GM19455 (cell line): ENCODE data around the gene UGCG.
A peak's percentile ranks its signal among the peaks of the same experiment; 100 is the strongest.
"Not testable (repeated sequence)": the region's sequence is repeated elsewhere in the genome, so short reads cannot be mapped to it uniquely, and the experiment has no call there.

Experiments
- ATAC-seq: cut with Tn5 transposase; IDR thresholded peaks from one replicate; pipeline ENCODE4 v1.9.1; 2021; ENCODE audit not compliant: unreplicated experiment

Gene UGCG

DNA sequence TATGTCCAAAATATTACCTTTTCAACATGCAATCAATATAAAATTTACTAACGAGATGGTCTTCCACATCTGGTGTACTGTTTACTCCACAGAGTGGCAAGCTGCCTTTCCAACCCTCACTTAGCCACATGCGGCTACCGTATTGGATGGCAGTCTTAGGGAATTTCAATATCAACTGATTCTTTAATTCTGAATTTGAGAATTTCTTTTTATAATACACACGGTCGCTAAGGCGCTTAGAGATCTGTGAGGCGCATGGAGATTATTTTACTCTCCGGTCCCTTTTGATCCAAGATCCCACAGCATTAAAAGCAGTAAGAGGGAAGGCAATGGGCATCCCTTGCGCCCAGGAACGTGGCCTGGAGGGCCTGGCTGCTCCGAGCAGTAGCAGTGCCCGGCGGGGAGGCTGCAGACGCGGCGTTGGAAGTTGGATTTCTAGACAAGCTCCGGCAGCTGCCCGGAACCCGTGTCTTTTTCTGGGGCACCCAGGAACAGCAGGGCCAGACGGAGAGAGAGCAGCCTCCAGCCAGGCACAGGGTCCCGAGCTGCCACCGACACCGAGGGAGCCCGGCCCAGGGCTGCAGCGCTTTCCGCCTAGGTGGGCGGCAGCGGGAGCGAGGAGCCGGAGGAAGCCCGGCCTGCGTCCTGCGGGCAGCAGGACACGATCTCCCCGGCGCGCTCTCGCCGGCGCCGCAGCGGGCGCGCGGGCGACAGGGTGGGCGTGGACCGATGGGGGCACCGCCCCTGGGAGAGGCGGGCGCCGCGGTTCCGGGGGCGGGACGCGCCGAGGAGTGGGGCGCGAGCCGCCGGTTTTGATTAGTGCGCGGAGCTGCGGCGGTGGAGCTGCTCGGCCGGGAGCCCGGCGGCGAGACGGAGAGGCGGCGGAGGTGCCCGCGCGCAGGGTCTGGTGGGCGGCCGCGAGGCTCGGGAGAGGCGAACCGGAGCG, at the start of gene UGCG:
Gene UGCG, plus strand, starts transcription at position 819 of the 946 bp plus-strand sequence. CDS start 402 bp downstream, outside the sequence.
- ATAC-seq = peak; percentile 82

DNA sequence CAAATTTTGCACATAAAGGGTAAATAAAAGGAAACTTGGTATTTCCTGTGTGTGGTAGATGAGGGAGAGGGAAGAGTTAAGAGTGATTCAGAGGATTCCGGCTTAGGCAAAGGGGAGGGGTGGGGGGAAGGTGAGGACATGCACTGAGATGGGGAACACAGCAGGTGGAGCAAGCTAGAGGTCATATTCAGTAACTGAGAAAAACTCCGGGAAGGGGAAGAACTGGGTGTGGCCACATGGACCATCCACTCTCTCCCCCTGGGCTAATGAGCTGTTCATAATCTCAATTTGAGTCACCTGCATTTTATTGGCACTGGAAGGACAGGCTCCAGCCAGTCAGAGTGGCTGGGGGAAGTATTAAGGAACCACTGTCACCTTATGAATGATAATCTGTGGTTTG, 45.1 kb upstream of the UGCG start:
- no peak for ATAC-seq

DNA sequence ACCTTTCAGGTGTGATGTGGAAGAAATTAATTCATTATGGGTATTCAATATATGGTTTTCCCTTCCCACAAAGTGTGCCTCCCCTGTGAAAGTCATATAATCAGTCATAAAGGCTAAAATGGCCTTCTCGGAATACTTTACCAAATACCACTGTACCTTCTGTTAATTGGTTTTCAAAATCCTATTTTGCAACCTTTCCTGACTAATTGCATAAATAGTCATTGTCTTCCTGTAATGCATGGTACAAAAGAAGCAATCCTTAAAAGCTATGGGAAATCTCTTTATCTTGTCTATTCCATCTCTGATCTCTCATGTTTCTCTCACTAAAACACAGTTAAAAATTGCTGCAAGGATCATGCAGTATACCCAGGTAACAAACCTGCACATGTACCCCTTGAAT, 44.3 kb upstream of the UGCG start:
- no peak for ATAC-seq

DNA sequence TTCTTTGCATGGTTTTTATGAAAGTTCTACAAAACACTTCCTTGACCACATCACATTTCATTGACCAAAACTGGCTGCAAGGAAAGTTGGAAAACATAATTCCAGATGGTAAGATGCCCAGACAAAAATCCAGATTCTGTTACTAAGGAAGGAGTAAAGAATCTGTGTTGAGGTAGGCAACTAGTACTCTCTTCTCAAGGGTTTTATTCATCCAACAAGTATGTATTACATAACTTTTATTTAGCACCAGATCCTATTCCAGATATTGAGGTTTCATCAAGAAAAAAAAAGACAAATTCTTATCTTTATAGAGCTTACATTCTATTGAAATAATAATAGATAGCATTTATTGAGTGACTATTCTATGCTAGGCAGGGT, 43.2 kb upstream of the UGCG start:
- no peak for ATAC-seq

DNA sequence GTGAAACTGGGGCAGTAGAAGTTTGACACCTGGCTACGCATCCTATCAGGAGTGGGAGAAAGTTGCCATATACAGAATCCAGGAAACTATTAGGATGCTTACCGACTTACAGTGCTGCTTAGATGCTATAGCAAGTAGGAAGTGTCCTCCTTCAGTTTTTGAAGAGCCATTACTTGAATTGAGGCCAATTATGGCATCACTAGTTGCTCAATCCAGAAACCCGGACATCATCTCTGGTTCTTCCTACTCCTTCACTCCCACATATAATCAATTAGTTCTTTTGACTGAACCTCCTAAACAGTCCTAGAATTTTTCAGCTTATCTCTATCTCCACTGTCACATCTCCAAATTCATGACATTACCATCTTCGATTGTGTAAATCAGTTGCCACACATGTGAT, 41.8 kb upstream of the UGCG start:
- ATAC-seq = no peak

DNA sequence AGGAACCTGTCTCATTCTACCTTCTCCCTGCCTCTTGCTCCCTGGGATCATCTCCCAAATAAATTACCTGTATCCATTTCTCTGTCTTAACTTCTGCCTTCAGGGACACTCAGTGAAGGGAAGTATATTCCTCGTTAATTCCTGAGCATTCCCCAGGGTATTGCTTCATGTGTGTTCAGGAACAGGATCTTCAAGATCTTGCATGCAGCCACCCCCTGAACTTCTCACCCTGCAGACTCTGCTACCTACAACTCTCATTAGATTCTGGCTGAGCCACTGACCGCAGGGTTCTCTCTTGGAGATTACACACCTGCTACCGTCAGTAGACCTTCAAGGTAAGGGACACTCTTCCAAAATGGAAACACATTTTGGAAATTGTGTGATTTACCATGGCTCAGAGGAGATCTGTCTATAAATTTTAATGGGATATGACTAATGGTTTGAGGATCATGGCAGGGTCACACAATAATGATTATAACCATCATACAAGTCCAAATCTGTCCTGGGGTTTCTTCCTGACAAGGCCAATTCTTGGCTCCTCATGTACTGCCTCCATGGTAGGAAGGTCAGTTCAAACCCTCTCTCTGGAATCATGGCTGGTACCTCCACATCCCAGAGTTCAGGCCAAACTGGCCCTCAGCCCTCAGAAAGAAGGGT, 38.9 kb upstream of the UGCG start:
- ATAC-seq = no peak

DNA sequence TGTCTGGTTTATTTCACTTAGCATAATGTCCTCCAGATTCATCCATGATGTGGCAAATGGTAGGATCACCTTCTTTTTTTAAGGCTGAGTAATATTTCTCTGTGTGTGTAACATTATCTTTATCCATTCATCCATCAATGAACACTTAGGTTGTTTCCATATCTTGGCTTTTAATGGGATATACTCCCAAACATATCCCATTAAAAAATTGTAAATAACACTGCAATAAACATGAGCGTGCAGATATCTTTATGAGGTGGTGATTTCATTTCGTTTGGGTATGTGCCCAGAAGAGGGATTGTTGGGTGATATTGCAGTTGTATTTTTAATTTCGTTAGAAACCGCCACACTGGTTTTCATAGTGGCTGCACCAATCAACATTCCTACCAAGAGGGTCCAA, 36.2 kb upstream of the UGCG start:
- no peak for ATAC-seq

DNA sequence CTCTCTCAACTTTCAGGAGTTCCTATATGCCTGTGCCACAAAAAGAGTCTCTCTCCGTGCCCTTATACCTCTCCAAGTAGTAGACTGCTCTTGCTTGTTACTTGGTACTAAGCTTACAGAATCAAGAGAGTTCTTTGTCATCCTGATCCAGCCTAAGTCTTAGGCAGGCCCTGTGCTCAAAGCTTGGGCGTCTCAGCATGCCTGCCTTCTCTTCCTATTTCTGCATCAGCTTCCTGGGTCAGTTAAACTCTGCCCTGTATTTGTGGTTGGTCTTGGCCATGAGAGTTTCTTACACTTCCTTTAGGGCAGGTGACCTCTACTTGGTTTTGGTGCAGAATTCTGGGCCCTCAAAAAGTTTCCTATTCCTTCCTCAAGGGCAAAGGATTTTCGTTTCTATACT, 33.0 kb upstream of the UGCG start:
- no peak for ATAC-seq

DNA sequence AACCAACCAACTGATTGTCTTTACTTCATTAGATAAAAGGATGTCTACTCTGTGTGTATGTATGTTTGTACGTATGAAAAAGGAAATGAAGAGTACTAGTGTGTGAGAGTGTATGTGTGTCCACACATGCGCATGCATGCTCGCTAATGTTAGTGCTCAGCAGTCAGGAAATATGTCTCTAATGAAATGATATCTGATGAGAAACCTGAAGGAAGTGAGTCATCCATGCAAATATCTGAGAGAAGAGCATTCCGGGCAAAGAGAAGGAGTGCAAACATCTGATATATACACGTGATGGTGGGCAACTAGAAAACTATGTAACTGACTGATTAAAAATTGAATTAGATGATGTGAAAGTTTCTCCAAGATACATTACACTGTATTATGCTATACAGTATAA, 29.6 kb upstream of the UGCG start:
- no peak for ATAC-seq

DNA sequence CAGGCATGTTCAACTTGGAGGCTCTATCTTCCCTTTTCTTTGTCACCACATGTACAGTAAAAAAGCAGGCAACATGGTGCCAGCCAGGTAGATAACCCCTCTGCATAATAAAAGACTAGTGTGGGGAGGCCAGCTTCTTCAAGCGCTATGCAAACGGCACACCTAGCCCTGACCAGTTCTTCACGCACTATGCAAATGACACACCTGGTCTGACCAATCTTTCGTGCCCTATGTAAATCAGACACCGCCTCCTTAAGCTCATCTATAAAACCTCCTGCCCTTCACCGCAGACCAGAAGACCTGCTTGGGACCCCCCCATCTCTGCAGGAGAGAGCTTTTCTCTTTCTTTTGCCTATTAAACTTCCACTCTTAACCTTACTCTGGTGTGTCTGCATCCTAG, 28.1 kb upstream of the UGCG start:
- no peak for ATAC-seq

DNA sequence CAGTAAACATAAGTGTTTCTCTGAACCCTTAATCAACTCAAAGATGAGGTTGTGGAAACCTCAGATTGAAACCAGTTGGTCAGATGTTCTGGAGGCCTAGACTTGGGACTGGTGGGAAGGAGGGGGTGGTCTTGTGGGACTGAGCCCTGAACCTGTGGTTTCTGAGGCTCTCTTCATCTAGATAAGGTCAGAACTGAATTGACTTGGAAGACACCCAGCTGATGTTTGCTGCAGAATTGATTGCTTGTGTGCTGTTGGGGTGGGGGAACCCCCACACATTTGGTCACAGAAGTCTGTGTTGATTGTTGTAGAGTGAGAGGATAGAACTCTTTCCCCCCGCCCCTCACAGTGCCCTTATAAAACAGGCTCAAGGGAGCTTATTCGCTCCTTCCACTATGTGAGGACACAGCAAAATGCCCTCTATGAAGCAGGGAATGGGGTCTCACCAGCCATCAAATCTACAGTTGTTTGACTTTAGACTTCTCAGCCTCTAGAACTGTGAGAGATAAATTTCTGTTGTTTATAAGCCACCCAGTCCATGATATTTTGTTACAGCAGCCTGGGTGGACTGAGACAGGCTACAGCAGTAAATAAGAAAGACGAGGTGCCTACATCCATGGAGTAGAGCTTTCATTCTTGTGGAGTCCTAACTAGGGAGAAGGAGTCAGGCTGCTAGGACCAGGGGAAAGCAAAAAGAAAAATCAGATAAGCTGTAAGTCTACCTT, 25.7 kb upstream of the UGCG start:
- ATAC-seq = no peak

DNA sequence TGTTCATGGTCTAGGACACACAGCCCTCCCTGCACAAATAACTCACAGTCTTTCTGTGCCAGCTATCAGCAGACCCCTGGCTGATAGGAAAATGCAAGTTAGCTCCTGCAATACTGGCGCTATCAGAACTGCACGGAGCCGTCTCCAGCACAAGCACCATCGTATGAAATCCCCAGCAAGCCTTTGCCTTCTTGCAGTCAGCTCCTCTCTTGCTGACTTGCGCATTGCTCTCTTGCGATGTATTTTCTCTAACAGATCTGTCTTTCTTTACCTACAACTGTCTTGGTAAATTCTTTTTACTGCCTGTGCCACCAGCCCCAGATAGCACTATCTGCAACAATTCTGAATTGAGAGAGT, 25.1 kb upstream of the UGCG start:
- ATAC-seq = no peak

DNA sequence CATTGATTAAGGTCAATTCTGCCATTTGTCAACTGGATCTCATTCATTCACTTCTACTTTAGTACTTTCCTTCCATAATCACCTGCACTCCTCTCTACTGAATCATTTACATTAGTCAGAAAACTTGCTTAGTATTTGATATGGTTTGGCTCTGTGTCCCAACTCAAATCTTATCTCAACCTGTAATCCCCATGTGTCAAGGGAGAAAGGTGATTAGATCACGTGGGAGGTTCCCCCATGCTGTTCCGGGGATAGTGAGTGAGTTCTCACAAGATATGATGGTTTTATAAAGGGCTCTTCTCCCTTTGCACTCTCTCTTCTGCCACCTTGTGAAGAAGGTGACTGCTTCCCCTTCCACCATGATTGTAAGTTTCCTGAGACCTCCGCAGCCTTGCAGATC, 23.7 kb upstream of the UGCG start:
- ATAC-seq = no peak

DNA sequence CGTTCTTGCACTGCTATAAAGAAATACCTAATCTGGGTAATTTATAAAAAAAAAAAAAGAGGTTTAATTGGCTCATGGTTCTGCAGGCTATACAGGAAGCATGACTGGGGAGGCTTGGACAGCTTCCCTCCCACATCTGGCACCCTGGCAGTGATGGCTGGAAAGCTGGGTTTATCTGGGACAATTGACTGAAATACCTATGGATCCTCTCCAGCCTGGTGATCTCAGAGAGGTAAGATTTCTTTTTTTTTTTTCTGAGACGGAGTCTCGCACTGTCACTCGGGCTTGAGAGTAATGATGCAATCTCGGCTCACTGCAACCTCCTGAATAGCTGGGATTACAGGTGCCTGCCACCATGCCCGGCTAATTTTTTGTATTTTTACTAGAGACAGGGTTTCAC, 22.7 kb upstream of the UGCG start:
- no peak for ATAC-seq

DNA sequence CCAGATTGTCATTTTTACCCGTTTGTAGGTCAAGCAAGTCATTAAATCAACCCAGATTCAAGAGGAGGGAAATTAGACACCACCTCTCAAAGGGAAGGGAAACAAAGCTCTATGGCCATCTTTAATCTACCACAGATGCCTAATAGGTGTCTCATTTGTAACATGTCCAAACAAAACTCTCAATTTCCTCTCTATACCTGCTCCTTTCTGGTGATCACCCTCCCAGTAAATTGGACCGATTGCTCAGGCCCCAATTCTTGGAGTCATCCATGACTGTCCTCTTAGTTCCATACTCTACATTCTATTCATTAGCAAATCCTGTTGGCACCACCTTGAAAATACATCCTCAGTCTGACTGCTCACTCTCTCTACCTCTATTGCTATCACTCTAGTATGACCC, 22.1 kb upstream of the UGCG start:
- no peak for ATAC-seq

DNA sequence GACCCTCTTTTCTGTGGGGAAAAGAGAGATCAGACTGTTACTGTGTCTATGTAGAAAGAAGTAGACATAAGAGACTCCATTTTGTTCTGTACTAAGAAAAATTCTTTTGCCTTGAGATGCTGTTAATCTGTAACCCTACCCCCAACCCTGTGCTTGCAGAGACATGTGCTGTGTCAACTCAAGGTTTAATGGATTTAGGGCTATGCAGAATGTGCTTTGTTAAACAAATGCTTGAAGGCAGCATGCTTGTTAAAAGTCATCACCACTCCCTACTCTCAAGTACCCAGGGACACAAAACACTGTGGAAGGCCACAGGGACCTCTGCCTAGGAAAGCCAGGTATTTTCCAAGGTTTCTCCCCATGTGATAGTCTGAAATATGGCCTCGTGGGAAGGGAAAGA, 21.3 kb upstream of the UGCG start:
- not testable (repeated sequence) for ATAC-seq

DNA sequence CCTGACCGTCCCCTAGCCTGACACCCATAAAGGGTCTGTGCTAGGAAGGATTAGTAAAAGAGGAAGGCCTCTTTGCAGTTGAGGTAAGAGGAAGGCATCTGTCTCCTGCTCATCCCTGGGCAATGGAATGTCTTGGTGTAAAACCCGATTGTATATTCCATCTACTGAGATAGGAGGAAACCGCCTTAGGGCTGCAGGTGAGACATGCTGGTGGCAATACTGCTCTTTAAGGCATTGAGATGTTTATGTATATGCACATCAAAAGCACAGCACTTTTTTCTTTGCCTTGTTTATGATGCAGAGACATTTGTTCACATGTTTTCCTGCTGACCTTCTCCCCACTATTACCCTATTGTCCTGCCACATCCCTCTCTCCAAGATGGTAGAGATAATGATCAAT, 20.9 kb upstream of the UGCG start:
- ATAC-seq = not testable (repeated sequence)

DNA sequence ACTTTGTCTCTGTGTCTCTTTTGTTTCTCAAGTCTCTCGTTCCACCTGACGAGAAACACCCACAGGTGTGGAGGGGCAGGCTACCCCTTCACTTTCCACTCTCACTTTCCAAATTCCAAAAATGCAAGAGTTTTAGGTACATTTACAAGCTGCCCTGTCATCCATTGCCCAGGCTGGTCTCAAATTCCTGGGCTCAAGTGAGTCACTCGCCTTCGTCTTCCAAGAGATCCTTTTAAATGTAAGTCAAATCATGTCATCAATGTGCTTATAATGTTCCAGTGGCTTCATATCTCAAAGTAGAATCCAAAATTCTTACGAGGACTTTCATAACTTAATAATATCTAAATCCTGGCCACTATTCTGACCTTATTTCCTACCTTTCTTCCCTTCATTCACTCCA, 20.4 kb upstream of the UGCG start:
- ATAC-seq = no peak

DNA sequence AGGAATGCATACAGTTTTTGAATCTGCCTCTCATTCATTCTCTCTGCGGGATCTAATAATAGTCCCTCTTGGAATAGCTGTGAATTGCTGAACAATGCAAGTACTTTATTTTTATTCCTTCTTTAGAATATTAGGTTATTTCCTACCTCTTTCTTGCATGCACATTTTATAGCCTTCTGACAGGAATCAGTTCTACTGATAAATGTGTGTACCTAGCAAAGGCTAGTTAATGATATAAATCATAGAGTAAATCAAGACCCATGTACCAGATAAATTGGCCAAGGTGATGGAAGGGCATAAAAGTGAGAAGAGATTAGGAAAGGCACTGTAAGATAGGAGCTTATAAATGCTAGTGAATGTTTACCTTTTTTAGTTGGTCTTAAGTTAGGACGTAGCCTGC, 19.2 kb upstream of the UGCG start:
- no peak for ATAC-seq

DNA sequence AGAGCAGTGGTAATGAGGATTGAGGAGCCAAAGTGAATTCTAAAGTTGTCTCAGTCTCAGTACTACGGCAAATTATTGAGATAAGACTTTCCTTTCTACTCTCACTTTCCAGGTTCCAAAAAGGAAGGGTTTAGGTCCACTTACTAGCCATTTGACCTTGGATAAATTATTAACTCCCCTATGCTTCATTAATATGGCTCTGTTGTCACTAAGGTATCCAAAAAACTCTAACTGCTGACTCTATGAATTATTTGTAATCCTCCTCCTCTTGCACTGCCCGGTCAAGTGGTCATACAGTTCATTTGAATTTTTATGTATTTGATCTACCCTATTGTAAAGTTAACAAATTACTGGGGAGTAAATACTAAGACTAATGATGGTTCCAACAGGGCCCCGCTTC, 17.7 kb upstream of the UGCG start:
- ATAC-seq = no peak

DNA sequence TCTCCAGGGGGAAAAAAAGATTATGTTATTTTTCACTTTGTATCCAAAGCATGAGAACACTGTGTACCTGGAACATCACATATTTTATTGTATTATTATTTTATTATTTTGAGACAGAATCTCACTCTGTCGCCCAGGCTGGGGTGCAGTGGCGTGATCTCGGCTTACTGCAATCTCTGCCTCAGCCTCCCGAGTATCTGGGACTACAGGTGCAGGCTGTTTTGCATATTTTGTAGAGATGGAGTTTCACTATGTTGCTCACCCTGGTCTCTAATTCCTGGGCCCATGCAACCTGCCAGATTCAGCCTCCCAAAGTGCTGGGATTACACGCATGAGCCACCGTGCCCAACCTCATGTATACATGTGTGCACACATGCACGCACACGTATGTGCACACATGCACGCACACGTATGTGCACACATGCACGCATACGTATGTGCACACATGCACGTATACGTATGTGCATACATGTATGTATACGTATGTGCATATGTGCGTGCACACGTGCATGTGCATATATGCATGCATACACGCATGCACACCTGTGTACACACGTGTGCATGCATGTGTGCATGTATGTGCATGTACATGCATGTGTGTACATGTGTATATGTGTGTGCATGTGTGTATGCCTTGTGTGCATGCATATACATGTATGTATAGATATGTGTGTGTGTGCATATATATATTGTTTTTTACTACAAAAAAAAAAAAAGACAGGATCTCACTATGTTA, 9.5 kb upstream of the UGCG start:
- ATAC-seq = no peak
